Measurements from ENCODE around the gene SOX4. TPM values are rescaled to one million over a fixed set of nuclear protein-coding genes. Genes with fewer than 3 reads are reported as not detected.

Gene SOX4
- total RNA-seq, 1 experiment from 2014 or later = 77.3 TPM

DNA sequence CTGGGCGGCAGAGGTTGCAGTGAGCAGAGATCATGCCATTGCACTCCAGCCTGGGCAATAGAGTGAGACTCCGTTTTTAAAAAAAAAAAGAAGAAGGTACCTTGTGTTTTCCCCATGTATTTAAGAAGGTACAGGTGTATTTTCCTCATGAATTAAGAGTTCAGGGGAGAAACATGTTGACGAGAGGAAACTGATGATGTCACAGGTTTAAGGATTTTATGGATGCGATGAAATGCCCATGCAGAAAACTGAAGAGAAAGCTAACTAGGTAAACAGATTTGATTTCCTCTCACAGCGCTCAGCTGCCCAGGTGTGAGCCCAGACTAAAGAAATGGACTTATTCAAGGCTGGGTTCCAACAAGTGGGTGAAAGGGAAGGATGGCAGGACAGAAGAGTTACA, 38.4 kb upstream of the SOX4 start:
- CTCF ChIA-PET = no interaction called here
- H3K36me3 ChIP-seq (ENCODE audit: control insufficient read depth, insufficient read depth, low read length) = no peaks in the 10 kb centered on the region
- TF ChIP-seq, protein P1, sequence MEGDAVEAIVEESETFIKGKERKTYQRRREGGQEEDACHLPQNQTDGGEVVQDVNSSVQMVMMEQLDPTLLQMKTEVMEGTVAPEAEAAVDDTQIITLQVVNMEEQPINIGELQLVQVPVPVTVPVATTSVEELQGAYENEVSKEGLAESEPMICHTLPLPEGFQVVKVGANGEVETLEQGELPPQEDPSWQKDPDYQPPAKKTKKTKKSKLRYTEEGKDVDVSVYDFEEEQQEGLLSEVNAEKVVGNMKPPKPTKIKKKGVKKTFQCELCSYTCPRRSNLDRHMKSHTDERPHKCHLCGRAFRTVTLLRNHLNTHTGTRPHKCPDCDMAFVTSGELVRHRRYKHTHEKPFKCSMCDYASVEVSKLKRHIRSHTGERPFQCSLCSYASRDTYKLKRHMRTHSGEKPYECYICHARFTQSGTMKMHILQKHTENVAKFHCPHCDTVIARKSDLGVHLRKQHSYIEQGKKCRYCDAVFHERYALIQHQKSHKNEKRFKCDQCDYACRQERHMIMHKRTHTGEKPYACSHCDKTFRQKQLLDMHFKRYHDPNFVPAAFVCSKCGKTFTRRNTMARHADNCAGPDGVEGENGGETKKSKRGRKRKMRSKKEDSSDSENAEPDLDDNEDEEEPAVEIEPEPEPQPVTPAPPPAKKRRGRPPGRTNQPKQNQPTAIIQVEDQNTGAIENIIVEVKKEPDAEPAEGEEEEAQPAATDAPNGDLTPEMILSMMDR (IDR thresholded peaks at IDR 0.05; ENCODE audit: insufficient read depth in 1 of 2, low read depth in 1 of 2, low read length in 1 of 2, severe bottlenecking in 1 of 2, unreplicated experiment in 1 of 2) = no peak
- no peaks in the 10 kb centered on the region for H3K27me3 ChIP-seq (replicated peaks; ENCODE audit: control insufficient read depth, insufficient read depth, low read length)
- no peak for DNase-seq
- H3K9me3 Mint-ChIP-seq (ENCODE audit: unreplicated experiment) = no peaks in the 10 kb centered on the region
- POLR2A ChIA-PET = no interaction called here
- no peaks in the 10 kb centered on the region for H3K27me3 Mint-ChIP-seq (ENCODE audit: insufficient read depth, unreplicated experiment)
- H3K4me1 ChIP-seq = no peaks in the 10 kb centered on the region
- BruUV-seq (replicated peaks) = no TSS peak
- no peak overlapping the region for H3K27ac Mint-ChIP-seq (ENCODE audit: unreplicated experiment)
- no peaks in the 10 kb centered on the region for H3K4me1 Mint-ChIP-seq (ENCODE audit: low read depth, unreplicated experiment)
- H3K36me3 Mint-ChIP-seq (ENCODE audit: insufficient read depth, unreplicated experiment) = no peaks in the 10 kb centered on the region
- H3K4me3 ChIP-seq (ENCODE audit: low read depth, low read length) = no peak overlapping the region
- no peak overlapping the region for H3K4me3 Mint-ChIP-seq (ENCODE audit: unreplicated experiment)
- intact Hi-C loops (cut with micrococcal nuclease; ENCODE audit: unreplicated experiment) = no loop called here
- H3K9me3 ChIP-seq = no peaks in the 10 kb centered on the region

DNA sequence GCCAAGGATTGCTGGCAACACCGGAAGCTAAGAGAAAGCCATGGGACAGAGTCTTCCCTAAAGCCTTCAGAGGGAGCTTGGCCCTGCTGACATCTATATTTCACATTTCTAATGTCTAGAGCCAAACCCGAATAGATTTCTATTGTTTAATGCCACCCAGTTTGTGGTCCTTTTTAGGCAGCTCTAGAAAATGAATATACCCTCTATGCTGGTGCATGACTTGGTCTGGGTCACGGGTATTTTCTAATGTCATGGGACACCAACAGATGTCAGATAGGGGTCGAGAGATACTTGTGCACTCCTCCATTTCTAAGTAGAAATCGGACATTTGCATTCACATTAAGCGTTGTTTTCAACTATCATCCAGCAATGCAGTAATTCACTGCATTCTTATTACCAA, 37.0 kb upstream of the SOX4 start:
- no peak overlapping the region for H3K27ac Mint-ChIP-seq (ENCODE audit: unreplicated experiment)
- H3K4me3 Mint-ChIP-seq (ENCODE audit: unreplicated experiment) = no peak overlapping the region

DNA sequence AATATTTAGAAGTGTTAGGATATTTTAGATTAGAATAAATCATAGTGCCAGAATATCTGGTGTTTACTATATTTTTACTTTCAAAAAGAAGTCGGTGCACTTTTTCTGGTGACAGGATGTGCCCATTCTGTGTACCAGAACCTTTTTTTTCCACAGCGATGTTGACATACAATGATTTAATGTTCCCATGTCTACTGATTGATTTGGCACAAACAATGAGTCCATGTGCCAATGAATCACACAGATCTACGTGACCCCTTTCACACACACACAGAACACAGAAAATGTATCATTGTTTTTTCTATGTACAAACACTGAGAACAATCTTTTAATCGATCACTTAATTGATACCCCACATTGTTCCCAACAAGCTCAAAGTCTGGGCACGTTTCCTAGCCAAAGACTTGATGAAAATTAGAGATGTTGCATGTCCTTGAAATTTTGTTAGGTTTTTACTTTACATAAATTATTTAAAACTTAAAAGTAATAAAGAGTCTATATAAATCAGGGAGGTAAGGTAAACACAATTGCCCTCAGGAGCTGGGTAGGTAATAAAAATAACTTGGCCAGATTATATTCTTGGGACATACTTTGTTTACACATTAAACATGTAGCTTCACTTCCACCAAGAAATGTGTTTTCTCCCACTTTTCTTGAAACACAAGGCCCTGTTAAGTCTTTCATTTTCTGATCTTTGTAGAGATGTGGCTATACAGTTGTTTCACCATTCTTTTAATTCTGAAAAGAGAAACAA, 36.4 kb upstream of the SOX4 start:
- Mint-ChIP-seq H3K4me1 (ENCODE audit: low read depth, unreplicated experiment) (no peaks in the 10 kb centered on the region), H3K9me3 (ENCODE audit: unreplicated experiment) (no peaks in the 10 kb centered on the region), H3K4me3 (ENCODE audit: unreplicated experiment) (no peak overlapping the region), H3K27me3 (ENCODE audit: insufficient read depth, unreplicated experiment) (no peaks in the 10 kb centered on the region), H3K27ac (ENCODE audit: unreplicated experiment) (no peak overlapping the region), H3K36me3 (ENCODE audit: insufficient read depth, unreplicated experiment) (no peaks in the 10 kb centered on the region)
- Histone ChIP-seq H3K27me3 (replicated peaks; ENCODE audit: control insufficient read depth, insufficient read depth, low read length) (no peaks in the 10 kb centered on the region), H3K4me1 (no peaks in the 10 kb centered on the region), H3K9me3 (no peaks in the 10 kb centered on the region), H3K36me3 (ENCODE audit: control insufficient read depth, insufficient read depth, low read length) (no peaks in the 10 kb centered on the region), H3K4me3 (ENCODE audit: low read depth, low read length) (no peak overlapping the region)
- CTCF ChIA-PET = no interaction called here
- BruUV-seq (replicated peaks) = no TSS peak
- POLR2A ChIA-PET = no interaction called here
- TF ChIP-seq, protein P1 (IDR thresholded peaks at IDR 0.05; ENCODE audit: insufficient read depth in 1 of 2, low read depth in 1 of 2, low read length in 1 of 2, severe bottlenecking in 1 of 2, unreplicated experiment in 1 of 2) = no peak
- DNase-seq = no peak
- intact Hi-C loops (cut with micrococcal nuclease; ENCODE audit: unreplicated experiment) = no loop called here

More for the DNA sequence above, 37.0 kb upstream of the SOX4 start:
- CTCF ChIA-PET = no interaction called here
- Histone ChIP-seq H3K4me3 (ENCODE audit: low read depth, low read length) (no peak overlapping the region), H3K9me3 (no peaks in the 10 kb centered on the region), H3K27me3 (replicated peaks; ENCODE audit: control insufficient read depth, insufficient read depth, low read length) (no peaks in the 10 kb centered on the region), H3K4me1 (no peaks in the 10 kb centered on the region), H3K36me3 (ENCODE audit: control insufficient read depth, insufficient read depth, low read length) (no peaks in the 10 kb centered on the region)
- Mint-ChIP-seq H3K27me3 (ENCODE audit: insufficient read depth, unreplicated experiment) (no peaks in the 10 kb centered on the region), H3K36me3 (ENCODE audit: insufficient read depth, unreplicated experiment) (no peaks in the 10 kb centered on the region), H3K4me1 (ENCODE audit: low read depth, unreplicated experiment) (no peaks in the 10 kb centered on the region), H3K9me3 (ENCODE audit: unreplicated experiment) (no peaks in the 10 kb centered on the region)
- intact Hi-C loops (cut with micrococcal nuclease; ENCODE audit: unreplicated experiment) = no loop called here
- BruUV-seq (replicated peaks) = no TSS peak
- POLR2A ChIA-PET = no interaction called here
- no peak for DNase-seq
- TF ChIP-seq, protein P1 (IDR thresholded peaks at IDR 0.05; ENCODE audit: insufficient read depth in 1 of 2, low read depth in 1 of 2, low read length in 1 of 2, severe bottlenecking in 1 of 2, unreplicated experiment in 1 of 2) = no peak

Measured in Caco-2 (cell line).